HL-60/S4 treated with phorbol 12-myristate 13-acetate at 8.2 ng/mL for 4 days and 3 days (cell line): ENCODE data around the gene NFE2L1.

Experiments used
- in situ Hi-C: fragments of 300-500 bp; cut with MboI; formaldehyde crosslinking; loops from 2 replicates; pipeline ENCODE4 v1.15.0; 2022; ENCODE audit warnings: low sequenced_read_pairs

The NFE2L1 gene

DNA sequence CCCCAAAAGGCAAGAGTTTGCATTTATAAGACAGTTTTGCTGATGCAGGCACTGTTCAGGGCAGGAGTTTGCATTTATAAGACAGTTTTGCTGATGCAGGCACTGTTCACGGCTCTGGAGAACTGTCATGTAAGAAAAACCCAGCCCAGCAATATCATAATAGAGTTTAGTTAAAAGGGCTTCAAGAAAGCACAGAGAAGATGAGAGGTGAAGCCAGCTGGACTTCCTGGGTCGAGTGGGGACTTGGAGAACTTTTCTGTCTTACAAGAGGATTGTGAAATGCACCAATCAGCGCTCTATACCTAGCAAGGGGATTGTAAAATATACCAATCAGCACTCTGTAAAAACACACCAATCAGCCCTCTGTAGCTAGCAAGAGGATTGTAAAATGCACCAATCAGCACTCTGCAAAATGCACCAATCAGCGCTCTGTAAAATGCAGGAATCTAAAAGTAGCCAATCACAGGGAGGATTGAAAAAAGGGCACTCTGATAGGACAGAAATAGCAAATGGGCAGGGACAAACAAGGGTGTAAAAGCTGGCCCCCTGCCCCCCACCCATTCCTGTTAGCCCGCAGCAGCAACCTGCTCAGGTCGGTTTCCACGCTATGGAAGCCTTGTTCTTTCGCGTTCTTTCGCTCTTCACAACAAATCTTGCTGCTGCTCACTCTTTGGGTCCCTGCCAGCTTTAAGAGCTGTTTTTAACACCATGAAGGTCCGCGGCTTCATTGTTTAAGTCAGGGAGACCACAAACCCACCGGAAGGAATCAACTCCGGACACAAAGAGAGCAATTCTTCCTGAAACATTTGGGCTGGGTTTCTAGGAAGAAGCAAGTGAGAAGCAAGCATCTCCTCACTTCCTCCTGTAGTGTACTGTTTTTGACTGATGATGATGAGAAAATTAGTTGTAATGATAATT is 54.9 kb downstream of the NFE2L1 start:
- in situ Hi-C loops: no loop called here

DNA sequence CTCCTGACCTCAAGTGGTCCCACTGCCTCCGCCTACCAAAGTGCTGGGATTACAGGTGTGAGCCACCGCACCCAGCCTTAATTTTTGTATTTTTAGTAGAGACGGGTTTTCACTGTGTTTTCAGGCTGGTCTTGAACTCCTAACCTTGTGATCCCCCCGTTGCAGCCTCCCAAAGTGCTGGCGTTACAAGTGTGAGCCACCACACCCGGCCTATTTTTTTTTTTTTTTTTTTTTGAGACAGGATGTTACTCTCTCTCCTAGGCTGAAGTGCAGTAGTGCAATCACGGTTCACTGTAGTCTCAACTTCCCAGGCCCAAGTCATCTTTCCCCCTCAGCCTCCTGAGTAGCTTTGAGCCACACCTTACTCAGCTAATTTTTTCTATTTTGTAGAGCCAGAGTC is 56.3 kb downstream of the NFE2L1 start:
- in situ Hi-C loops: no loop called here

- in situ Hi-C loops: no loop called here
These were observed 58.6 kb downstream of the NFE2L1 start for GRCh38 chr17:48106802-48107136.

- in situ Hi-C loops: no loop called here
These were observed 59.2 kb downstream of the NFE2L1 start, which contains the start of gene SNX11 for GRCh38 chr17:48107137-48108055. Gene SNX11, plus strand, starts transcription at chr17:48107766. Its CDS starts 4,278 bp downstream, at chr17:48112044.

DNA sequence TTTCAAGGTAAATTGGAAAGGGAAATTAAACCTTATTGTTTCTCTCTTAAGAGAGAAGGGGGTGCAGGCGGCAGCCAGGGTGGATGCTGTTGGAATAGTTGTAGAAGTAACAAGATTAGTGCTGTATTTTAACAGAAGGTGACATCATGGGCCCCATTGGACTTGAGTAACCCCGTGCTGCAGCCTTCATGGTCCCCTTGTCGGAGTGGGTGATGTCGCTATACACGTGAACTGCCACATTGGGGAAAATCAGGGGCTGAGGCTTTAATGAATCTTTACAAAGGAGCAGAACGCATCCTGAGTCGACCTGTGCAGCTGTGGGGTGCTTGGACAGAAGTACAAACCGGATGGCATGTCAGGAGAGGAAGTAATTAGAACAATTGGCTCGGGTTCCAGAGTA is 62.6 kb downstream of the NFE2L1 start:
- in situ Hi-C loops: no loop called here
